Keratinocyte (primary cell): ENCODE data around the gene RDH12. TPM values are rescaled to one million over a fixed set of nuclear protein-coding genes. Genes with fewer than 3 reads are reported as not detected.

ENCODE experiments used
- DNase-seq: peaks from one replicate; pipeline ENCODE4 v3.0.0-alpha.2; 2011; ENCODE audit warnings: low read depth, missing footprints, low spot score
- FAIRE-seq: peaks from 2 replicates; lab custom pipeline; 2011; peaks lifted over from hg19 to GRCh38; lab: Jason Lieb, UNC
- H2AFZ ChIP-seq: 2 replicates; pipeline ENCODE4 v1.6.0; 2012; ENCODE audit warnings: low read length, control low read depth, inconsistent platforms; ENCODE audit not compliant: control insufficient read depth
- H3K27ac ChIP-seq: 2 replicates; pipeline ENCODE4 v1.5.1; 2011; ENCODE audit warnings: low read length; ENCODE audit not compliant: control insufficient read depth, insufficient read depth
- H3K27me3 ChIP-seq: 3 replicates; pipeline ENCODE4 v1.6.0; 2011; ENCODE audit warnings: low read length; ENCODE audit not compliant: control insufficient read depth, insufficient read depth; ENCODE audit errors: extremely low read depth
- H3K36me3 ChIP-seq, 2 experiments: 2 replicates in 1 of 2; 3 replicates in 1 of 2; pipeline ENCODE4 v1.5.1; 2011; ENCODE audit warnings: low read length in 2 of 2, mild to moderate bottlenecking in 1 of 2; ENCODE audit not compliant: control insufficient read depth in 2 of 2, insufficient read depth in 2 of 2; ENCODE audit errors: extremely low read depth in 1 of 2
- H3K4me1 ChIP-seq: 3 replicates; pipeline ENCODE4 v1.5.1; 2011; ENCODE audit warnings: low read length; ENCODE audit not compliant: control insufficient read depth, insufficient read depth; ENCODE audit errors: extremely low read depth
- H3K4me2 ChIP-seq: 3 replicates; pipeline ENCODE4 v1.6.0; 2011; ENCODE audit warnings: low read depth, low read length; ENCODE audit not compliant: control insufficient read depth, insufficient read depth; ENCODE audit errors: extremely low read depth
- H3K4me3 ChIP-seq, 3 experiments: fragments of 200-600 bp in 1 of 3; sonication (generic) in 1 of 3; 2 replicates in 2 of 3; 3 replicates in 1 of 3; pipeline ENCODE4 v1.5.1; 2011 to 2016; ENCODE audit warnings: low read length in 3 of 3, mild to moderate bottlenecking in 3 of 3, control low read depth in 2 of 3, inconsistent platforms in 1 of 3, low read depth in 1 of 3, mixed read lengths in 1 of 3, mixed run types in 1 of 3, moderate library complexity in 1 of 3; ENCODE audit not compliant: control insufficient read depth in 2 of 3, insufficient read depth in 2 of 3; ENCODE audit errors: extremely low read depth in 1 of 3
- H3K79me2 ChIP-seq: 2 replicates; pipeline ENCODE4 v1.6.0; 2012; ENCODE audit warnings: low read length; ENCODE audit not compliant: control insufficient read depth, insufficient read depth
- H3K9ac ChIP-seq: 3 replicates; pipeline ENCODE4 v1.6.0; 2011; ENCODE audit warnings: low read length; ENCODE audit not compliant: control insufficient read depth, insufficient read depth; ENCODE audit errors: extremely low read depth
- H3K9me1 ChIP-seq: 3 replicates; pipeline ENCODE4 v1.6.0; 2011; ENCODE audit warnings: low read length; ENCODE audit not compliant: control insufficient read depth, insufficient read depth; ENCODE audit errors: extremely low read depth
- H3K9me3 ChIP-seq: 2 replicates; pipeline ENCODE4 v1.5.1; 2012; ENCODE audit warnings: low read depth, low read length; ENCODE audit not compliant: control insufficient read depth
- H4K20me1 ChIP-seq: 3 replicates; pipeline ENCODE4 v1.6.0; 2011; ENCODE audit warnings: low read length; ENCODE audit not compliant: control insufficient read depth, insufficient read depth; ENCODE audit errors: extremely low read depth
- EZH2 ChIP-seq: IDR thresholded peaks from one replicate; pipeline ENCODE4 v1.6.1; 2012; ENCODE audit warnings: inconsistent platforms, mild to moderate bottlenecking, low read length, moderate library complexity
- dilution Hi-C: fragments of 300-500 bp; cut with MboI; formaldehyde crosslinking; loops from one replicate; pipeline ENCODE4 v1.7.0; 2020; ENCODE audit warnings: low sequenced_read_pairs; ENCODE audit not compliant: extremely low pct_ligation_motif_present
- polyA plus RNA-seq, 5 experiments: library from polyadenylated mRNA; depleted of rRNA in 3 of 5; stranded (reverse) in 3 of 5; stranded (forward) in 1 of 5; unstranded in 1 of 5; fragments of >200 nt; gene quantifications; 1 replicate in 1 of 5; 2 replicates in 3 of 5; 3 replicates in 1 of 5; pipeline versions ENCODE4 v1.2.1 to v1.2.3, GENCODE V29; 2011 to 2012; ENCODE audit warnings: missing spikeins in 2 of 5, low read depth in 1 of 5, low replicate concordance in 1 of 5
- TF ChIP-seq, protein P1 (sequence below), 3 experiments: IDR thresholded peaks in 1 of 3; conservative IDR thresholded peaks in 1 of 3; optimal IDR thresholded peaks in 1 of 3; 2 replicates in 2 of 3; 3 replicates in 1 of 3; pipeline versions ENCODE3 to v1.5.1; 2011; ENCODE audit warnings: low read length in 3 of 3, mild to moderate bottlenecking in 3 of 3, moderate library complexity in 2 of 3, control low read depth in 1 of 3, inconsistent platforms in 1 of 3; ENCODE audit not compliant: insufficient read depth in 2 of 3; ENCODE audit errors: extremely low read depth in 1 of 3

The RDH12 gene
- polyA plus RNA-seq, 1 donor (not counting 4 experiments of a cell fraction or from before 2014, with no cell fraction given), result 0.98 TPM

DNA sequence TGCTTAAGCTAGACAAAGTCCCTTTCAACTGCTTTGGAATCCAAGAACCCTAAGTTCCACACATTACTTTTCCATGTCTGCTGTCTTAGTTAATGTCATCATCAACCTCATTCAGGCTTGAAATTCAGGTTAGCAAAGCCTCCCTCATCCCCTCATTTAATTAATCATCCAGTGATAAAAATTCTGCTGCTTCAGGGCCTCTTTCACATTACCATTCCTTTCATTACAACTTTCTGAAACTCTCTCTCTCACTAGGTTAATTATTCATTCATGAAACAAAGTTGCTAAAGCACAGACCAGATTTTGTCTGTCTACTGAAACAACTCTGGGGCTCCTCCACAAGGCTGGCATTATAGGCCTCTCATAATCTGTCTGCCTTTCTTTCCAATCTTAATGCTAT is 17.8 kb upstream of the RDH12 start:
- DNase-seq (no peak), FAIRE-seq (no peak)
- no peak overlapping the region for H3K27ac ChIP-seq
- H2AFZ ChIP-seq, result no peak overlapping the region
- H4K20me1 ChIP-seq, result peaks cover 7% of the 10 kb centered on the region
- H3K4me3 ChIP-seq, result no peak overlapping the region
- peaks cover 57% of the 10 kb centered on the region for H3K79me2 ChIP-seq
- no peaks in the 10 kb centered on the region for H3K9me3 ChIP-seq
- H3K4me1 ChIP-seq, result peaks cover 6% of the 10 kb centered on the region
- no peak overlapping the region for H3K9ac ChIP-seq
- H3K9me1 ChIP-seq, result peaks cover 2% of the 10 kb centered on the region
- peaks cover 23 to 38% of the 10 kb centered on the region in 2 experiments for H3K36me3 ChIP-seq
- TF ChIP-seq, protein P1, sequence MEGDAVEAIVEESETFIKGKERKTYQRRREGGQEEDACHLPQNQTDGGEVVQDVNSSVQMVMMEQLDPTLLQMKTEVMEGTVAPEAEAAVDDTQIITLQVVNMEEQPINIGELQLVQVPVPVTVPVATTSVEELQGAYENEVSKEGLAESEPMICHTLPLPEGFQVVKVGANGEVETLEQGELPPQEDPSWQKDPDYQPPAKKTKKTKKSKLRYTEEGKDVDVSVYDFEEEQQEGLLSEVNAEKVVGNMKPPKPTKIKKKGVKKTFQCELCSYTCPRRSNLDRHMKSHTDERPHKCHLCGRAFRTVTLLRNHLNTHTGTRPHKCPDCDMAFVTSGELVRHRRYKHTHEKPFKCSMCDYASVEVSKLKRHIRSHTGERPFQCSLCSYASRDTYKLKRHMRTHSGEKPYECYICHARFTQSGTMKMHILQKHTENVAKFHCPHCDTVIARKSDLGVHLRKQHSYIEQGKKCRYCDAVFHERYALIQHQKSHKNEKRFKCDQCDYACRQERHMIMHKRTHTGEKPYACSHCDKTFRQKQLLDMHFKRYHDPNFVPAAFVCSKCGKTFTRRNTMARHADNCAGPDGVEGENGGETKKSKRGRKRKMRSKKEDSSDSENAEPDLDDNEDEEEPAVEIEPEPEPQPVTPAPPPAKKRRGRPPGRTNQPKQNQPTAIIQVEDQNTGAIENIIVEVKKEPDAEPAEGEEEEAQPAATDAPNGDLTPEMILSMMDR (optimal IDR thresholded peaks at IDR 0.05 in 1 of 3, IDR thresholded peaks at IDR 0.05 in 1 of 3, conservative IDR thresholded peaks at IDR 0.05 in 1 of 3; ENCODE audit: extremely low read depth in 1 of 3, insufficient read depth in 2 of 3, low read length in 3 of 3), result no peak
- no peak for TF ChIP-seq EZH2
- dilution Hi-C loops, result no loop called here
- no peaks in the 10 kb centered on the region for H3K27me3 ChIP-seq
- no peak overlapping the region for H3K4me2 ChIP-seq

DNA sequence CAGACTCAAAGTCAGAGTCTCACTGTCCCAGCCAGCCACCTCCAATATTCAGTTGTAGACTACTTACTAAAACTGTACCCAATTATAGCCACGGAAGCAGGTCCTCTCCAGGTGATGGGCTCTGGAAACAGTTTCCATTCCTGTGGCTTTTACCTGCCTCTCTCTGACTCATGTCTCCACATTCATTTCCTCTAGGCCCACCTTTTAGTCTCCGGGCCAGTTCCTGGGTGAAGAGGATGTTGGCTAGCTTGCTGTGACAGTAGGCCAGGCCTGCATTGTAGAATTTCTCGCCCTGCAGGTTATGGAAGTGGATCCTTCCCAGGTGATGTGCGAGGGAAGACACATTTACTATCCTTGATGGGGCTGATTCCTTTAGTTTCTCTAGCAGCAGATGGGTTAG is 11.7 kb upstream of the RDH12 start:
- Histone ChIP-seq H3K27ac (no peak overlapping the region), H3K27me3 (no peaks in the 10 kb centered on the region), H3K4me1 (peaks cover 28% of the 10 kb centered on the region), H3K9me1 (no peaks in the 10 kb centered on the region), H3K36me3 (peaks cover 39 to 50% of the 10 kb centered on the region in 2 experiments), H4K20me1 (peaks cover 7% of the 10 kb centered on the region), H3K79me2 (peaks cover 75% of the 10 kb centered on the region), H2AFZ (no peak overlapping the region), H3K4me2 (no peak overlapping the region), H3K4me3 (no peak overlapping the region), H3K9me3 (no peaks in the 10 kb centered on the region), H3K9ac (no peak overlapping the region)
- FAIRE-seq (no peak), DNase-seq (no peak)
- dilution Hi-C loops, result no loop called here
- no peak for TF ChIP-seq EZH2
- TF ChIP-seq, protein P1 (optimal IDR thresholded peaks at IDR 0.05 in 1 of 3, IDR thresholded peaks at IDR 0.05 in 1 of 3, conservative IDR thresholded peaks at IDR 0.05 in 1 of 3; ENCODE audit: extremely low read depth in 1 of 3, insufficient read depth in 2 of 3, low read length in 3 of 3), result no peak
